NCI-H2081 treated with DMSO at 0.1 percent for 48 hours (cell line): ENCODE measurements around the gene SP5.
"Not testable (repeated sequence)": the region's sequence is repeated elsewhere in the genome, so short reads cannot be mapped to it uniquely, and the experiment has no call there.

Experiments
- DNase-seq: peaks from one replicate; lab custom pipeline; 2025; lab: John Stamatoyannopoulos, UW

Gene SP5

DNA sequence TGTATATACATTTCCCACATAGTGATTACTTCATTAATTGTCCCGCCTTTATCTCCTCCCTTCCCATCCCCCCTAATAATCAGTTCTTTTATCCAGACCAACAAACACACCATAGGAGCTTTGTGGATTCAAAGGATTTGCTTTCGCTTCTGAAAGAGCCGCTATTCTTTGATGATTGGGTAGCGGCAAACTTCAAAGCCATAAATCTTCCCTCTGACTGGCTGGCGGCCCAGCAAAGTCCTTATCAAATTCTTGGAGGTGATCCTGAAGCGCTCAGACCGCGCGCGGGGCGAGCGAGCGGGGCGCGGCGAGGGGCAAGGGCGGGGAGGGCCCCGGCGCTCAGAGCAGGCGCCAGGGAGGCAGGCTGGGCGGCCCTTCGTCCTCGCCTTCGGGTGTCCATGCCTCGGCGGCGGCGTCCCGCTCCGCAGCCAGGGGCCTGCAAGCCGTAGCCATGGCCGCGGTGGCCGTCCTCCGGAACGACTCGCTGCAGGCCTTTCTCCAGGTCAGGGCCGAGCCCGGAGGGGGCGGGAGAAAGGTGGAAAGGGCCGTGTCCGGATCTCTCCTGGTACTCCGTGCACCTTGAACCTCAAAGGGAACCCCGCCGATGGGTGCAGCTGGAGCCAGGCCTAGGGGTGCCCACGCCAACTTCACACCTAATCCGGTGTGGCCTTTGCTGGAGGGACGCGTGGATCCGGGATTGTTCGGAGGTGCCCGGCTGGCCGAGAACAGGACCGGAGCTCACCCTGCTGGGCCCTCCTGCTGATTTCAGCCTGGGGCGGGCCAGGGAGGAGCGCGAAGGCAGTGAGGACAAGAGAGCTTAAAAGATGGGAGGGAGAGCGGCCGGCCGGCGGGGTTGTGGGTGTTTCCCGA lies at the start of gene SP5:
SP5 (plus strand) TSS at position 276 of the 870 bp plus-strand sequence; CDS start at position 452, 176 bp downstream.
- no peak for DNase-seq

DNA sequence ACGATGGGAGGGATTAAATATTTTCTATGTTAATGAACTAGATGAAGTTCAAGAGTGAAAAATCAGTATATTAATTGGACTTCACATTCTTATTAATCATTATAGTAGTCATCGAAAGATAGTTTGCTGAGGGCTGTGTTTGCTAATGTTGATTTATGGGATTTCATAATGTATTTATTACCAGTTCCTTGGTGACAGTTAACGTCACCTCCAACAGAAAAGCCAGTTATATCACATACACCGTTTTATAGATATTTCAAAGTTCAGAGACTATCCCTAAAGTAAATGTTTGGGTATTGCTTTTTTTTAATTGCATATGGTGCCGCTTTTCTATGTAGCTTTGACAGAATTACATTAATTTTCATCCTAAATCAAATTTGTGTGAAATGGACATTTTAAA lies 49.4 kb upstream of the SP5 start:
- no peak for DNase-seq

DNA sequence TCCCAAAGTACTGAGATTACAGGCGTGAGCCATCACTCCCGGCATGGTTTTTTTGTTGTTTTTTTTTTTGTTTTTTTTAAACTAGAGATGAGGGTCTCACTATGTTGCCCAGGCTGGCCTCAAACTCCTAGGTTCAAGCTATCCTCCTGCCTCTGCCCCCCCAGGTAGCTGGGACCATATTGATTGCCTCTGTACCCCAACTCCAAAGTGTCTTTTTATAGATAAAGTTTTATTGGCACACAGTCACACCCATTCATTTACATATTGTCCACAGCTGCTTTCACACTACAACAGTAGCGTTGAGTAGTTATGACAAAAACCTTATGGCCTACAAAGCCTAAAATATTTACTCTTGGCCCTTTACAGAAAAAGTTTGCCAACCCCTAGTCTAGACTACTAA lies 45.2 kb upstream of the SP5 start:
- no peak for DNase-seq

DNA sequence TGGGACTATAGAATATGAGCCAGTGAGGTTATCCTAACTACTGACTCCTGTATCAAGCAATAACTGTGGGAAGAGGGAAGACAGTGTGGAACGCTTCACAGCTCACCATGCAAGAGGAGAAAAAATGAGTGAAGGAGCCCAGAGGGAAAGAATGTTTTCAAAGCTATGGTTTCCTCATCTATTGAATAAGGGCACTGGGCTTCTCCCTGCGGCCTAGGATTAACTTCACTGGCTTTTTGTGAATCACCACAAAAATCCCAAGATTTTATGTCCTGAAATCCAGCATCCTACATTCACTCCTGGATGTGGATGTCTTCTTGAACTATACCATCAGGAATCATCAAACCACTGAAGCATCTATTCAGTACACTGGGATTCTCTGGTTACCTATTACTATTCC lies 44.5 kb upstream of the SP5 start:
- no peak for DNase-seq

DNA sequence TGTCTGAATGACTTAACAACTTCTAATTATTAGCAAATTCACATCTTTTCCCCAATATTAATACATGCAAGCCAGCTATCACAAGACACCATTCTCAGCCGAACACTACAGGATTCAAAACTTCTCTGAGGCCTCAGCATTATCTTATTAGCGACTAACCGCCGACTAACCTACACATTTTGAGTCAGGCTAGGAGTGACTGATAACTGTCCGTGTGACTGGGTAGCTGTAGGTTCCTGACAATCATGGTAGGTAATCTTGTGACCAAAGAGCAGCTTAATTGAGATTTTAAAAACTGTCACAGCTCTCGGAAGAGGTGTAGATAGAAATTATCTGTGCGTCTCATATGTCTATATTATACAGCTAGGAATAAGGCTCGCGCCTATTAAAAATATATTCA lies 44.1 kb upstream of the SP5 start:
- no peak for DNase-seq

DNA sequence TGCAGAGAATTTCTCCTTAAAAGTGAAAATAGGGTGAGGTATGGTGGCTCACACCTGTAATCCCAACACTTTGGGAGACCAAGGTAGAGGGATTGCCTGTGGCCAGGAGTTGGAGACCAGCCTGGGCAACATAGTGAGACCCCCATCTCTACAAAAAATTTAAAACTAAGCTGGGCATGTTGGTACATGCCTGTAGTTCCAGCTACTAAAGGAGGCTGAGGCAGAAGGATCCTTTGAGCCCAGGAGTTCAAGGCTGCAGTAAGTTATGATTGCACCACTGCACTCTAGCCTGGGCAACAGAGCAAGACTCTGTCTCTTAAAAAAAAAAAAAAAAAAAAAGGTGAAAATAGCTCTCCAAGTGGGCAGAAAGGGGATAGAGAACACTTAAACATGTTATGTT lies 40.9 kb upstream of the SP5 start:
- DNase-seq, result not testable (repeated sequence)

DNA sequence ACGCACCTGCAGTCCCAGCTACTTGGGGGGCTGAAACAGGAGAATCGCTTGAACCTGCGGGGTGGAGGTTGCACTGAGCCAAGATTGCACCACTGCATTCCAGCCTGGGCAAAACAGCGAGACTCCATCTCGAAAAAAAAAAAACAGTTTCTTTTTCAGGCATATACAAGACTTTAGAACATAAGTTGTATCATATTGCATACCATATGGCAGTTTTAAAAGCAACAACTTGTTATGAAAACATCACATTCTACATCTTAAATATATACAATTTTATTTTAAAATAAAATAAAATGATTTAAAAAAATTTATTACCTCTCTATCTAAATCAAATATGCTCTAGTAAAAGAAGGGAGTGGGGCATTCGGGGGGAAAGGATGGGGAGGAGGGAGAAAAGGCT lies 39.4 kb upstream of the SP5 start:
- DNase-seq, result no peak

DNA sequence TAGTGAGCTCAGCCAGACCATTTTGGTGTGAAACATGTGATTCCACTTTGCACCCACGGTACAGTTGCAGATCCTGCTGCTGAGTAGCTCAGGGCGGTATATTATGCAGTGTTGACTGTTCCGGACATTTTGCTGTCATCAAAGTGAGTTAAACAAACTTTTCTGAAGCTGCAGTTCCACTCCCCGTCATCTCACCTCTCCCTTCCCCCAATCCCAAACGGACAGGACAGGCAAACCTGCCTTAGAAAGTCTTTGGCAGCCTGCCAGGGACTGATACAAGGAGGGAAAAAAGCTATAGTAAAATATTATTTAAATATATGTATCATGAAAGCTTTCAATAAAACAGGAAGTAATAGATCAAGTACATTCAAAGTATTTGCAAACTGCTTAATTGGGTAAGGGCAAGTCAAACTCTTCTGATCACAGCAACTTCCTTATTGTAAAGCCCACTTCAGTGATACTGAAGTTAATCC lies 35.5 kb upstream of the SP5 start:
- no peak for DNase-seq

DNA sequence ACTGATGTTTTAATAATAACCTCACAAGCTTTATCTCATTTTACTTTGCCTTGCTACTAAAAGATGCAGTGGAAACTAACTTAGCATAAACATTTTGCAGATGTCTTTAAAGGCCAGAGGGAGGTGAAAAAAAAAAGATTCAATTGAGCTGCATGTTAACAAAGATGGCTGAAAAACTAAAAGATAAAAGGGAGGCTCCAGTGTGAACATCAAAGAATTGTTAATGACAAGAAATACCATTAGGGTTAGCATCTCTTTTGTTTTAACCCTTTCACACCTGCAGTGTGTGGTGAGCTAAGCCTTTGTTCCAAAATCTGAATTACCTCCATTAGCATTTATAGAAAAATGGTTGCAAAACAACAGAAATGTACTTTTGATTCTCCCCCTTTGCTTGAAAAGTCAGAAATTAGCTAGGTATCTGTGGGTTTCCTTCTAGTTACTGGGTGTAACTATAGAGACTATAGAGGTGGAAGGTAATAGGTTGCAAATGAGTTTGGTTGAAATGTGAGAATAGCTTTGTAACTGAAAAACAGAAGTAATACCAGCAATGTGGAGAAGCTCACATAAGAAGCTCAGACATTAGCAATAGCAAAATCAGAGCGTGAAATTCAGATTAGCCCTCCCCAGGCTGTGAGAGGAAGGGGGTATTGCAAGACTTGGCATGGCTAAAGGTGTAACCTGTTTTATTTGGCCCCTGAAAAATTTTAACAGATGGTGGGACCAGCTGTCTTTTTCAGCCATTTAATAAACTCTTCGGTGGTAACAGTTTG lies 34.8 kb upstream of the SP5 start:
- DNase-seq, result no peak

DNA sequence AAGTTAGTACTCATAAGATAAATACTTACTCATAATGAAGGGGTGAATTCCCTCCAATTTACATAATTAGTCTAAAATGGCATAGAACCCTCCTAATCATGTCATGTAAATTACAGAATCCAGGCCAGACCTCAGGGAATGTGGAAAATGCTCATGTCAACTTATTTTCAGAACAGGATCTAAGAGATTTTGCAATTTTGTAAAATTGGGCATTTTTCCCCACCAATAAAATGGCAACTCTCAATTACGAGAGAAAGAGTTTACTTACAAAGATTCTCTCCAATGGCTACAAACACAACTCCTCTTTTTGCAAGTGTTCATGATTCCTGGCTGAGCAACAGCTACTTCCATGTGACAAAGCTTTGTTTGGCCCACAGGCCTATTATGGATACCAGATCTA lies 33.8 kb upstream of the SP5 start:
- DNase-seq, result no peak

DNA sequence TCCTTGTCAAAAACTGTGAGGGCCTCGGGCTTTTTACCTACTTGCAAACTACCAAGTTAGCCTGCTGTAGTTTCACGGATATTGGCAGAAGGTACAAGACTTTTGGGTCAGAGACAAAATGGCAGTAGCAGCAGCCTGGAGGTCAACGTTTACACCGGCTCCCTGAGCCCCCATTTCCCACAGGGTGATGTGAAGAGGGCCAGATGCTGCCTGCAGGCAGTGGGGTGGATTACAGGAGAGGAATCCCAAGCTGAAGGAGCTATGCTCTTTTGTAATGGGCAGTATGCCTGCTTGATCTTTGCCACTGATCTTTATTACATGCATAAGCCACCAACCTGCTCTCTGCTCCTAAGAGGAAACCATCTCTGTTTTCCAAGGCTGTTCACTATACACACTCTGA lies 29.5 kb upstream of the SP5 start:
- DNase-seq, result no peak

DNA sequence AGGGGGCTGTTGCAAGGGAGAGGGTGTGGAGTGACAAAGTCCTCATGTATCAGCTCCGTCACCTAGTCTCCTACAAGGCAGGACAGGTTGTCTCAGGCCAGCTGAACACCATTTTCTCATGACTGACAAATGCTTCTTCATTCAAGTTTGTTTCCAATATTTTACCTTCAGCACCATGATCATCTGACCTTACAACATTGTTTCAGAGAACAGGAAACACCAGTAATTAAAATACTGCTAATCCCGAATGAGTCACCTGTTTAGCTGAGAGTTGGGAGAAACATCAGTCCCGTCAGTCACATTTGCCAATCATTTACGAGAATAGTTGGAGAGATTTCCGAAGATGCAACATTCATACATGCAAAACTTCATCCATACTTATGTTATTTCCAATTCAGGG lies 25.7 kb upstream of the SP5 start:
- DNase-seq, result no peak

DNA sequence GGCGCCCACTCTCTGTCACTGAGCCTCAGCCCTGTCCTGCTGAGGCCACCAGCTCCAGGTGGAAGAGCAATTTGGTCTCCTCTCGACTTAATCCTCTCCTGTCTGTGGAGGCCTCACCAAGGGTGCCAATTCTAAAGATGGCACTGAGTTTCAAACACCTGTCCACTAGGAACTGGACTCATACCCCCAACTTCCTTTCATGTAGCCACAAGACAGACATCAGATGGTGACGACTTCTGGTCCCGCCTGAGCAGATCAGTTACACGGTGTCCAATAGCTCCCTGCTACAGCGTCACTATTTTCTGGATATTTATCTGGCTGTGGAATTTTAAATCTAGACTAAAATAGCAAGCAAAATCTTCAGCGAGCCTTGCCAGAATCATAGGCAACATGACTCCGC lies 24.5 kb upstream of the SP5 start:
- no peak for DNase-seq

DNA sequence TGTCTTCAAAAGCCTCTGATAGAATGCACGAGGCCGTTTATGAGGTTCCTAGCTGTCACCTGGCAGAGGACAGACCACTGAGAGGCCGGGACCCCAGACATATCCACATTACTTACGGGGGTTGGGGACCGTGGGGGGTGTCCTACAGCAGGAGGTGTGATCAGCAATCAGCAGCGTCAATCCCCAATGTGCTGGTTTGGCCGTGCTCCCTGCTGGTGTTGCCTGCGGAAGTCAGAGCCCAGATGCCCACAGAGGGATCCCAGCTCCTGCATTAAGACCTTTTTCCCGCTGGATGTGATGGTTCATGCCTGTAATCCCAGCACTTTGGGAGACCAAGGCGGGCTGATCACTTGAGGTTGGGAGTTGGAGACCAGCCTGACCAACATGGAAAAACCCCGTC lies 20.8 kb upstream of the SP5 start:
- DNase-seq, result no peak

DNA sequence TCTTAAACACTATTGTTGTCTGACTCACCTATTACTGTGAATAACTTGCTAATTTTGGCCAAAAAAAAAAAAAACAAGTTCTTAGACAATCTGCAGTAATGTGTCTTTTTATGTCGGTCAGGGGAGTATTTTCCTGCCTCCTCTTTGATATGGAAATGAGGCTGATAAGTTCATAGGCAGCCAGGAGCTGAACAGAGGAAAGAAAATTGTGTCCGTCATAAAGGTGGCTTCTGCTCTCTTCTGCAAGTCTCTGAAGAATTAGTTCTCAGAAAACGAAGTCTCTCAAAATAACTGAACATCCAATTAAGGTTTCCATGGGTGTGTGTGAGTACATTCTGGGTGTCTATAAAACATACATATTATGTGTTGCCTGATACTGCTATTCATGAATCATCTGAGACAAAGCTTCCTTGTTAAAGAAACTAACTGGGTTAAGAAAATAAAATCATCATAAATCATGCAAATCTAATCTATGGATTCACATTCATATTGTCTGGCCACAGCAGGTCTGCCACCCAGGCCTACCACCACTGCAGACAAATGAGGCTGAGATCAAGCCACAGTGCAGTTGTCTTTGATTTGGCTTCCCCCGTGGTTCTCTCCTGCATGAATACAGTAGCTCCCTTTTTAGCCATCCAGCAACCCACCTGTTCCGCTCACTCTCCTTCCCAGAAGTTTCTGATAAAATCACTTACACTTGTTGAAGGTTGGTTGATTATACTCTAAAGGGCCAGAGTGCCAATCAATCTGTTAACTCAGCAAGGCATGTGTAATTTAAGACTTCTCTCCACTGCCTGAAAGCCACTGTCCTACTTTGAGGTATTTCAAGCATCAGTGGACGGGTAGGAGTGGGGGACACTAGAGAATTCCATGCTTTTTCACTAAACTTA lies 19.4 kb upstream of the SP5 start:
- DNase-seq, result no peak

DNA sequence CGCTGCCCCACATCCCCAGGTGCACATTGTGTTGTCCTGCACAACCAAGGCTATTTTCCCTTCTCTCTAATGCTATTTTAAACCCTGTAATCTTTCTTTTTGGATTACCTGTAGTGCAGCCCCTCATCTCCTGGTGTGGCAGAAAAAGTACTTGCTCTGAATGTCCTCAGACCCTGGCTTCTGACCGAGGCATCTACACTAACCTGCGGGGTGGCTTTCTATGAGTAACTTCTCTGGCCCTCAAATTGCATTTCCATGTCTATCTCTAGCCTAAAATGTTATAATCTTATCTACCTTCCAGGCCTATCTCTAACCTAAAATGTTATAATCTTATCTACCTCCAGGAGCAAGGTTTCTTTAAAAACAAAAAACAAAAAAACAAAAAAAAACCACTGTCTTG lies 18.2 kb upstream of the SP5 start:
- DNase-seq, result no peak

DNA sequence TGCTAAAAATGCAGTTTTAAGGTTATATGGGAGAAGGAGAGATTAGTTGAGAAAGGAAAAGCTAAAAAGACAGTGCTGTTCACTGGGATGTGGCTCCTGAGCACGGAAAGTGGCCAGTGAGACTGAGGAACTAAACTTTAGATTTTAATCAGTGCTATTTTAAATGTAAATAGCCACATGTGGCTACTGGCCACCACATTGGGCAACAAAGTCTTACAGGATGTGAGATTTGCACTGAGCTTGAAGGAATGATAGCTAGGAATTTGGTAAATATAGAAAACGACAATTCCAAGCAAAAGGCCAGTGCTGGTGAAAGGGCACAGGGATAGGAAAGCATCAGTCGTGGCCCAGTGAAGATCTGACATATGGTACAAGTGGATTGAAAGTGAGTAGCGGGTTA lies 14.1 kb upstream of the SP5 start:
- DNase-seq, result no peak

DNA sequence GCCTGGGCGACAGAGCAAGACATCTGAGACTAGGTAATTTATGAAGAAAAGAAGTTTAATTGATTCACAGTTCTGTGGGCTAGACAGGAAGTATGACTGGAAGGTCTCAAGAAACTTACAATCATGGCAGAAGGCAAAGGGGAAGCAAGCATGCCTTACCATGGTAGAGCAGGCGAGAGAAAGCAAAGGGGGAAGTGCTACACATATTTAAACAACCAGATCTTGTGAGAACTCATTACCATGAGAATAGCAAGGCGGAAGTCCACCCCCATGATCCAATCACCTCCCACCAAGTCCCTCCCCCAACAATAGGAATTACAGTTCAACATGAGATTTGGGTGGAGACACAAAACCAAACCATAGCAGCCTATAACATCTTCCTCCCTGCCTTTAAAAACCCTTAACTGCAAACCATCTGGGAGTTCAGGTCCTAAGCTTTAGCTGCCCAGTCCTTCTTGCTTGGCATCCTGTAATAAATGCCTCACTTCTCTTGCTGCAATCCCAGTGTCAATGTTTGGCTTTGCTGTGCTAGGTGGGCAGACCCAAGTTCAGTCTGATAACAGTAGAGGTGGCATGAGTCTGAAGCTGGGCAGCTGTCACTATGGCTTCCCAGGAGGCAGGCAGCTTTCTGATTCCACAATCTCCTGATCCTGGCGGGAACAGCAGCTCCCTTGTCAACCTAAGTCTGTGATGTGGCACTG lies 11.2 kb upstream of the SP5 start:
- no peak for DNase-seq

DNA sequence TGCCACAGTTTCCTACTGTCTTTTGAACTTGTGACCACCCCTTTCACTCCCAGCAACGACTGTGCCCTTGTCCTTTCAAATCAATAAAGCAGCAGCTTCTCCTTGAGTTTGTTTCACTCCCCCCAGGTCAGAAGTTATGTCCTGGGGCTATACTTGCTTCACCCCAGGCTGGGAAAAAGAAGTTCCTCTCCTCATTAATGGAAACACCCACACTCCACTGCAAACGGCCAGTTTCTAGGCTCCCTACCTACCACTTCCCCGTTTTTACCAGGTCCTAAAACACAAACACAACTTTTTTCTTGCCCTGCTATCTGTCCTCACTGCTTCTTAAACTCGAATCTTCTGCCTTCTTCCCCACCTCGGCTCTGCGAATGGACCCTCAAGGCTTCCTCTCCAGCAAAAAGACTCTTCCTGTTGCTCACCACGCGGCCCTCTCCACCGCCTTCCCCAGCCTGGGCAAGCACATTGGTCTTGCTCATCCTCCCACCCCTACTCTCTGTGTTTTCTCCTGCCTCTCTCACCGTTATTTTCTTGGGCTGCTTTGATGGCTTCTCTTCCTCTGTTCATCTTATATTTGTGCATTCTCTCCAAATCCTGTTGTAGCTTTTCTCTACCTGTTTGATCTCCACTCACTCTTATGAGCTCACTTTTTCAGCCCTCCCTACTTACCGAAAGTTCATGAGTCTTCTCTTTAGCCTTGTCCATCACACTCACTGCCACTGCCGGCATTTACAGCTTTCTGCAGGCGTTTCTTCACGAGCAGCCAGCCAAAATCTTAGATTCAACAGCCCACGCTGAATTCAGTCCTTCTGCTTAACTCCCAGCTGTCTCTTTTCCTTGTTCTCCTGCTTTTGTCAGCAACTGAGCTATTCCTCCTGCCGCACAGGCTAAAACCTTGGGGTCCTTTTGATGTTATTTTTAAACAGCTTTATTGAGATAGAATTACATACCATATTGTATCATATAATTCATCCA lies 7.0 kb upstream of the SP5 start:
- no peak for DNase-seq

DNA sequence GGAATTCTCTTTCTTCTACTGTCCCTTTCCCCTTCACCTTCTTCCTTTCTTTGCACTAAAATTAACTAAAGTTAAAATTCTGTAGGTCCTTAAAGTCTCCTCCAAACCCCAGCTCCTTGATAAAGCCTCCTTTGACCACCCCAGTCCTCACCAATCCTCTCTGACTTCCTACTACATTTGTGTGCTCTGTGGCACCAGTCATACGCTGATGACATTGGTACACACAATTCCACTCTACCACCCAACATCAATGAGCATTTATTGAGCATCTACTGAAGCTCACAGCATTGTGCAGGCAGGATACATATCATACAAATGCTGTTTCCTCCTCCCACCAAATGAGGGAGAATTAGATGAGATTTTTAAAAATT lies 4.5 kb upstream of the SP5 start:
- no peak for DNase-seq
